ENCODE results near the gene PHF11.
A peak's percentile ranks its signal among the peaks of the same experiment; 100 is the strongest.

PHF11 gene

DNA sequence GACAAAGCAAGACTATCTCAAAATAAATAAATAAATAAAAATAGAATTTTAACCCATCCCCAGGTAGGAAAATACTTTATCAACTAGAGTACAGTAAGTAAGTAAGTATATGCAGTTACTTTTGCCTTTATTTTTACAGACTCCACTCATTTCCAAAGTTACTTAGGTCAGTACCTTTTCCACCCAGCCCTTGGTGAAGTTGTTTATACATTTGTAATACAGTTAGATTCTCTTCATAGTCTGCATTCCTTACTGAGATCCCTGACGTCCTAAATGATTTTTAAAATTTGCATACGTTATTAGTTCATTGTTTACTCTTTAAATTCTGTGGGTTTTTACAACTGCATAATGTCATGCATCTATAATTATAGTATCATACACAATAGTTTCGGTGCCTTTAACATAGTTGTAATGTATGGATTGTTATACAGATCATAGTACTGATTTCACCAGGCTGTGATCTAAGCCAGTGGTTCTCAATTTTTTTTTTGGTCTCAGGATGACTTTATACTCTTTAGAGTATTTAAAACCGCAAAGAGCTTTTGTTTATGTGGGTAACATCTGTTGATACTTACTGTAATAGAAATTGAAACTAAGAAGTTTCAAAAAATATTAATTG lies 41.3 kb upstream of the PHF11 start:
- Histone ChIP-seq H3K9ac (ENCODE audit: low read depth, low read length) (no peak overlapping the region), H3K79me2 (ENCODE audit: insufficient read depth, low read length) (peaks cover 7% of the 10 kb centered on the region; the same call in 1 of the 2 replicates), H4K20me1 (ENCODE audit: insufficient read depth, low read length) (no peaks in the 10 kb centered on the region), H3K36me3 (ENCODE audit: insufficient read depth, low read length) (no peaks in the 10 kb centered on the region), H2AFZ (ENCODE audit: low read depth, low read length) (no peak overlapping the region), H3K4me3 (ENCODE audit: low read depth in 1 of 2, low read length in 2 of 2) (no peak overlapping the region), H3K4me1 (ENCODE audit: insufficient read depth, low read length) (peaks cover 20% of the 10 kb centered on the region), H3K27me3 (ENCODE audit: insufficient read depth, low read length, poor library complexity) (no peaks in the 10 kb centered on the region), H3K4me2 (ENCODE audit: insufficient read depth, low read length) (peak overlapping the region; percentile 33; the same call in 1 of the 2 replicates), H3K9me3 (ENCODE audit: insufficient read depth, low read length, severe bottlenecking) (no peaks in the 10 kb centered on the region), H3K27ac (ENCODE audit: low read length) (0 out of 2 replicates have a peak overlapping the region, but pooled peaks have one; percentile 11)
- DNase-seq (no peak), ATAC-seq (ENCODE audit: insufficient read depth, low read depth) (peak; percentile 85)
- TF ChIP-seq, protein P1, sequence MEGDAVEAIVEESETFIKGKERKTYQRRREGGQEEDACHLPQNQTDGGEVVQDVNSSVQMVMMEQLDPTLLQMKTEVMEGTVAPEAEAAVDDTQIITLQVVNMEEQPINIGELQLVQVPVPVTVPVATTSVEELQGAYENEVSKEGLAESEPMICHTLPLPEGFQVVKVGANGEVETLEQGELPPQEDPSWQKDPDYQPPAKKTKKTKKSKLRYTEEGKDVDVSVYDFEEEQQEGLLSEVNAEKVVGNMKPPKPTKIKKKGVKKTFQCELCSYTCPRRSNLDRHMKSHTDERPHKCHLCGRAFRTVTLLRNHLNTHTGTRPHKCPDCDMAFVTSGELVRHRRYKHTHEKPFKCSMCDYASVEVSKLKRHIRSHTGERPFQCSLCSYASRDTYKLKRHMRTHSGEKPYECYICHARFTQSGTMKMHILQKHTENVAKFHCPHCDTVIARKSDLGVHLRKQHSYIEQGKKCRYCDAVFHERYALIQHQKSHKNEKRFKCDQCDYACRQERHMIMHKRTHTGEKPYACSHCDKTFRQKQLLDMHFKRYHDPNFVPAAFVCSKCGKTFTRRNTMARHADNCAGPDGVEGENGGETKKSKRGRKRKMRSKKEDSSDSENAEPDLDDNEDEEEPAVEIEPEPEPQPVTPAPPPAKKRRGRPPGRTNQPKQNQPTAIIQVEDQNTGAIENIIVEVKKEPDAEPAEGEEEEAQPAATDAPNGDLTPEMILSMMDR (IDR thresholded peaks at IDR 0.05; ENCODE audit: borderline replicate concordance, extremely low read depth, low read length, poor library complexity, severe bottlenecking): no peak
- TF ChIP-seq EZH2 (IDR thresholded peaks at IDR 0.05; ENCODE audit: borderline replicate concordance, low read depth, low read length, severe bottlenecking): no peak

DNA sequence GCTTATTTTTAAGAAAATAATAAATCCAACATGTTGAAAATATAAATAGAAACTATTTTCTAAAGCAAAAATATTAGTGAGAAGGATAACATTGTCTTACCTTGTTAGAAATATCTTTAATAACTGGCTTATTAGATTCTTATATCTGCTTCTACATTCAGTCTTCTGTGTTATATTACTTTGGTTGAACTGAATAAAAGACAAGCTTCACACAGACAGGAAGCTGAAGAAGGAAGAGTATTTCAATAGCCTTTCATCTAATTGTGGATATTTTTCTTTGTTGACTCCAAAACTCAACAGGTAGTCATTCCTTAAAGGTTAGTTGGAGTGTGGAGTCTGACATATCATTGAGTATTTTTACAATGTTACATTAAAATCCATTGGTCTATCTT lies 40.8 kb upstream of the PHF11 start:
- no peaks in the 10 kb centered on the region for H3K36me3 ChIP-seq (ENCODE audit: insufficient read depth, low read length)
- H4K20me1 ChIP-seq (ENCODE audit: insufficient read depth, low read length): no peaks in the 10 kb centered on the region
- no peak overlapping the region for H3K4me3 ChIP-seq (ENCODE audit: low read depth in 1 of 2, low read length in 2 of 2)
- H2AFZ ChIP-seq (ENCODE audit: low read depth, low read length): no peak overlapping the region
- H3K27ac ChIP-seq (ENCODE audit: low read length): no peak overlapping the region
- H3K79me2 ChIP-seq (ENCODE audit: insufficient read depth, low read length): peaks cover 6% of the 10 kb centered on the region; the same call in 1 of the 2 replicates
- 0 out of 2 replicates have a peak overlapping the region, but pooled peaks have one; percentile 33 for H3K4me2 ChIP-seq (ENCODE audit: insufficient read depth, low read length)
- peaks cover 20% of the 10 kb centered on the region for H3K4me1 ChIP-seq (ENCODE audit: insufficient read depth, low read length)
- TF ChIP-seq, protein P1 (IDR thresholded peaks at IDR 0.05; ENCODE audit: borderline replicate concordance, extremely low read depth, low read length, poor library complexity, severe bottlenecking): no peak
- no peak for TF ChIP-seq EZH2 (IDR thresholded peaks at IDR 0.05; ENCODE audit: borderline replicate concordance, low read depth, low read length, severe bottlenecking)
- H3K9ac ChIP-seq (ENCODE audit: low read depth, low read length): no peak overlapping the region
- no peaks in the 10 kb centered on the region for H3K27me3 ChIP-seq (ENCODE audit: insufficient read depth, low read length, poor library complexity)
- DNase-seq: no peak
- ATAC-seq (ENCODE audit: insufficient read depth, low read depth): no peak; the same call in 2 of the 3 replicates
- H3K9me3 ChIP-seq (ENCODE audit: insufficient read depth, low read length, severe bottlenecking): no peaks in the 10 kb centered on the region

DNA sequence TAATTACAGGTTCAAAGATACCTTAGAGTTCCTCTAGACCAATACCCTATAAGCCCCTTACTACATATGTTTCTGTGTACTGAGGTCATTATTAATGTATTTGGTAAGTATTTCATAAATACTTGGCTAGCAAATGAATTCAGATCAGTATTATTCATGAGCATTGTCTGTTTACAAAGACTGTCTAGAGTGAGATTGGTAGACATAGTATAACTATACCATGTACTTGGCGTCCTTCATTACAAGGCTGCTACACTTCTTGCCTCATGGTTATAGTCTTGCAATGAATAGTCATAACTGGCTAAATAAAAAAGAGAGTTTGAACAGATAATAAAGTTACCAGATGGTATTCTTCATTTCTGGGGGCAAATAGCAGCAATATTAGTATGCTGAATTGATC lies 39.6 kb upstream of the PHF11 start:
- Histone ChIP-seq H3K4me1 (ENCODE audit: insufficient read depth, low read length) (peaks cover 20% of the 10 kb centered on the region), H3K27me3 (ENCODE audit: insufficient read depth, low read length, poor library complexity) (no peaks in the 10 kb centered on the region), H3K27ac (ENCODE audit: low read length) (no peak overlapping the region), H3K4me3 (ENCODE audit: low read depth in 1 of 2, low read length in 2 of 2) (no peak overlapping the region), H3K36me3 (ENCODE audit: insufficient read depth, low read length) (peaks cover 6% of the 10 kb centered on the region; the same call in 1 of the 2 replicates), H2AFZ (ENCODE audit: low read depth, low read length) (no peak overlapping the region), H3K9me3 (ENCODE audit: insufficient read depth, low read length, severe bottlenecking) (no peaks in the 10 kb centered on the region), H3K9ac (ENCODE audit: low read depth, low read length) (no peak overlapping the region), H3K4me2 (ENCODE audit: insufficient read depth, low read length) (no peak overlapping the region), H3K79me2 (ENCODE audit: insufficient read depth, low read length) (no peaks in the 10 kb centered on the region), H4K20me1 (ENCODE audit: insufficient read depth, low read length) (no peaks in the 10 kb centered on the region)
- DNase-seq (no peak), ATAC-seq (ENCODE audit: insufficient read depth, low read depth) (no peak)
- TF ChIP-seq, protein P1 (IDR thresholded peaks at IDR 0.05; ENCODE audit: borderline replicate concordance, extremely low read depth, low read length, poor library complexity, severe bottlenecking): no peak
- TF ChIP-seq EZH2 (IDR thresholded peaks at IDR 0.05; ENCODE audit: borderline replicate concordance, low read depth, low read length, severe bottlenecking): no peak

Measured in DND-41 (cell line).